GM21367 (cell line): Measurements from ENCODE around the gene GPRIN3.

ENCODE experiments used
- ATAC-seq: cut with Tn5 transposase; IDR thresholded peaks from one replicate; pipeline ENCODE4 v1.9.1; 2021; ENCODE audit not compliant: unreplicated experiment

The GPRIN3 gene

GRCh38 chr4:89307446-89308160 lies at the start of gene GPRIN3:
GPRIN3 (minus strand) TSS chr4:89307800; CDS start chr4:89250110, 57,690 bp downstream.
- ATAC-seq = peak; percentile 66

GRCh38 chr4:89357340-89357739 lies 49.7 kb upstream of the GPRIN3 start:
- no peak for ATAC-seq

GRCh38 chr4:89356086-89356485 lies 48.5 kb upstream of the GPRIN3 start:
- ATAC-seq = no peak

GRCh38 chr4:89353514-89353913 lies 45.9 kb upstream of the GPRIN3 start:
- ATAC-seq = no peak

- no peak for ATAC-seq
Observed at GRCh38 chr4:89352541-89352940, 44.9 kb upstream of the GPRIN3 start.

- ATAC-seq = no peak
Observed at GRCh38 chr4:89351201-89351600, 43.6 kb upstream of the GPRIN3 start.

GRCh38 chr4:89347363-89348025 lies 39.9 kb upstream of the GPRIN3 start:
- ATAC-seq = no peak

GRCh38 chr4:89344571-89344970 lies 37.0 kb upstream of the GPRIN3 start:
- ATAC-seq = no peak

- ATAC-seq = no peak
Observed at GRCh38 chr4:89338206-89338605, 30.6 kb upstream of the GPRIN3 start.

- no peak for ATAC-seq
Observed at GRCh38 chr4:89337681-89338080, 30.1 kb upstream of the GPRIN3 start.

GRCh38 chr4:89336818-89337420 lies 29.3 kb upstream of the GPRIN3 start:
- no peak for ATAC-seq

- no peak for ATAC-seq
Observed at GRCh38 chr4:89334830-89335229, 27.2 kb upstream of the GPRIN3 start.

- no peak for ATAC-seq
Observed at GRCh38 chr4:89334311-89334710, 26.7 kb upstream of the GPRIN3 start.

- ATAC-seq = no peak
Observed at GRCh38 chr4:89331686-89332544, 24.3 kb upstream of the GPRIN3 start.

- no peak for ATAC-seq
Observed at GRCh38 chr4:89331197-89331596, 23.6 kb upstream of the GPRIN3 start.

GRCh38 chr4:89329280-89329679 lies 21.7 kb upstream of the GPRIN3 start:
- no peak for ATAC-seq

- peak; percentile 99 for ATAC-seq
Observed at GRCh38 chr4:89324671-89325070, 17.1 kb upstream of the GPRIN3 start.

GRCh38 chr4:89322671-89323070 lies 15.1 kb upstream of the GPRIN3 start:
- ATAC-seq = no peak

GRCh38 chr4:89319756-89320155 lies 12.2 kb upstream of the GPRIN3 start:
- no peak for ATAC-seq

- no peak for ATAC-seq
Observed at GRCh38 chr4:89316931-89317366, 9.3 kb upstream of the GPRIN3 start.

- no peak for ATAC-seq
Observed at GRCh38 chr4:89316211-89316610, 8.6 kb upstream of the GPRIN3 start.
